Brain pericyte (primary cell): ENCODE measurements around the gene BRD4.

Source experiments
- DNase-seq: peaks from one replicate; pipeline ENCODE4 v3.0.0-alpha.2; 2012; ENCODE audit warnings: low read depth, low spot score

Gene BRD4

DNA sequence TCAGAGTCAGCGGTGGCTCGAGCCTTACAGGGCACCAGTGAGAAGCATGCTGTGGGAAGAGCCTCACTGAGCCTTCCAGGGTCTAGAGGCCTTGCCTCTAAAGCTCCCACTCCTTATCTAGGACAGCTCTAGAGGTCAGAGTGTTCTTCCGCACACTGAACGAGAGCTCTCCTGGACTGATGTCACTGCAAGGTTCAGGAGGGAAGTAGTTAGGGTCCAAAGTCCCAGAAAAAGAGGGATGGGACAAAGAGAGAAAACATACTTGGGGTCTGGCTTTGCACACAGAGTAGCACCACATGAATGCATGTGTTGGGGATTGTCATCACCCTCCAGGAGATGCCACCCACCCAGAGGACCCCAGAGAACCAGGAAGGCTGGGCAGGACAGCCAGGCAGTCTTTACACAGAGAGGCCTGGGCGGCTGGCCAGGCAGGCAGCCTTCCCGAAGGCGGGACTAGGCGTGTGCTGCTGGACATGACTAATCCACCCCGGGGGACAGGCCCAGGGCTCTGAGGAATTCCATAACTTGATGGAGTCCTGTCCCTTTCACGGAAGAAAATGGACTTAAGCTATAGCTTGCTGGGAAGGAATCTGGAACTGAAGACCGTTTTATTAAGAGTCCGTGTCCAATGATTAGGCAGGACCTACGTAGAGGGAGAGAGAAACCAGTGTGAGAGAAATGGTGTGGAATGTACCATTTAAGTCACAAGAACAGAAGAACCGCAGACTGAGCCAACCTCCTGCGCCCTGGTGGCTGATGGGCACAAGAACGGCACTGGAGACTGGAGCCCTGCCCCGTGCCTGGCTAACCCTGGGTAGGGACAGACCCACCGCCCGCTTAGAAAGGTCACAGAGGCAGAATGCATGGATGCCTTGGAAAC is 83.5 kb downstream of the BRD4 start:
- DNase-seq: peak; percentile 74

DNA sequence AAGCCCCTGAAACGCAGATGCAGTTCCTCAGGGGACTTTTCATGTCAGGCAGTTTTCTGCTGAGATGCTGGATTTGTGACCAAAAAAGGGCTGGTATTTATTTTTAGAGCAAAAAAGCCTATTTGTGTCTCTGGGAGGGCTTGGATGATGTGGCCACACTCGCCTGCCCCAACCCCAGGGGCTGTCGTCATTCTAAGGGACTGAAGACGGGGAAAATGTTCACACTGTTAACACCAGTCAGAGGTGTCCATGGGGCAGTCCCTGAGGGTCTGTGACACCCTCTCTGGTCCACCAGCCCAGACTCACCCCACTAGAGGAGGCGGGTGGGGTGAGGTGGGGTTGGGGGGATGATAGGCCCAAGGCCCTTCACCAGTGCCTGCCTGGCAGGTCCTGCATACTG is 84.2 kb downstream of the BRD4 start:
- no peak for DNase-seq

DNA sequence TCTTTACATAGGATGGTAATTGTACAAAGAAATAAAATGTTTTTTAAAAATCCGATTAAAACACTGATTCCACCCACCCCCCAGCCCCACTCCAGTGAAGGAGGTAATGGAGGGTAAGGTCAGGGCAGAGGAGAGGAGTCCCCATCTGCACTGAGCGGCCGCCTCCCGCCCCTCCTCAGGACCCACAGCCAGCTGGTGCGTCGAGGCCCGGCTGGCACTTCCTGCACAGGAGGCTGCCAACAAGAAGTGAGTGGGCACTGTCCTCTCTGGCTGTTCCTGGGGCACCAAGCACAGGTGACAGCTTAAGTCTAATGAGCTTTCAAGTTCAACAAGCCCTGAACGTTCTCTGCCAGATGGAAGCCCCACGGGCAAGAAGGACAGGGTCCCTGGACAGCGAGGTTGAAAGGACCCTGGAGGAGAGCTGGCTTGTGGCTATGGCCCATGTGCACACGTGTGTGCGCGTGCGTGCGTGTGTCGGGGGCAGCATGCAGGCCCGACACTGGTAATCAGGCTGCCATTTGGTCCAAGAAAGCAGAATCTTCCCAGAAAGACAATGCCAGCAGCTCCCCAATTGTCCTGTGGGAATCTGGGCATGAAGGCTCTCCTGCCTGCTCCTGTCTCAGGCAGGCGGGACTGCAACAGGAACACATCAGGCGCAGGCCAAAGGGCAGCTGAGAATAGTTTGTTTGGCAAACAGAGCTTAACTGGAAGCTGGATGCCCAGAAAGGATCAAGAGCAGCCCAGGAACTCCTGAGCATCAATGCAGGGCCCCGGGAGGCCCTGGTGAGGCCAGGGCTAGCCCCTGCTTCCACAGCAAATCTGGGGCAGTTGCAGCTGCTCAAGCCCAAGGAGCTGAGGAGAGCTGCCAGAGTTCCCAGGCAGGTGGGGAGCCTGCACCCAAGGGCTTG is 85.0 kb downstream of the BRD4 start:
- peak; percentile 61 for DNase-seq

DNA sequence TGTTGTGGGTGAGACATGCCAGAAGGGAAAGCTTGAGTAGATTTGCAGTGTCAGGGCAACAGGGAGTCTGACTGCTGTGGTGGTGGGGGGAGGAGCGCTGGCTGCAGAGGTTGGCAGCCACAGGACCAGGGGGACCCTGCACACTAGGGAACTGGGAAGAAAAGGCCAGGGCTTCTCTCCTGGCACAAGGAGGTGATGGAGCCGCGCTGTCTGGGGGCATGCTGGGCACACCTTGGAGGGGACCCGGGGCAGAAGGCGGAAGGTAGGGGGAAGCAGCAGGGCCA is 86.2 kb downstream of the BRD4 start:
- DNase-seq: no peak

DNA sequence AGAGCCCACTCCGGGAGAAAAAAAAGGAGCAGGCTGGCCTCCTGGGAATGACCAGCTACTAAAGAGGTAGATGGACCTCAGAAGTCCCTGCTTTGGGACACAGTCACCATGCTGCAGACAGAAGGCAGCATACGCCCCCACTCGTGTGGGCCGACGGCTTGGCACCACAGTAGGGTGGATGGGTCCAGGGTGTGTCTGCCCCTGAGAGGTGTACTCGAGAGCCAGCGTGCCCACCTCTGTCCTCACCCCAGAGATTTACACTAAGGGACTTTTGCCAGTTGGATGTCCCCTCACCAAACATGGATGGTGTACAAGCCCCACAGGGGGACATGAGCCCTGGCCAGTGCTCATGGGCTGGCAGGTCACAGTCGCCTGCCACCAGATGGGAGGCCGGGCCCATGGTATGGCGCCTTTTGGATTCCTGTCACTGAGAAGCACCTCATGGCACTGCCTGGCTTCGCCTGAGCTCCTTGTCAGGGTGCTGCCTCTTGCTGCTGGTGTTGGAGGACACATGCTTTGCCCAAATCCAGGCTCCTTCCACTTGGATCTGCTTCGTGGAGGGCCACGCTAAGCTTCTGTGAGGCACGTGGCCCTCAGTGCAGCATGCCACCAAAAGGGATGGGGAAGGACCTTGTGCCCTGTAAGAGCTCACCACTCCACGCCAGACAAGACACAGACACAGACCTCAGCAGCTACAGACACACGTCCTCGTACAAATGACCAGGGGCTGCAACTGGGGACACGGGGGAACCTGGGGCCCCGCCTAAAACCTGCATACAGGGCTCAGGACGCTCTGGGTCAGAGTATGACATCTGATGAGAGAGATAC is 86.8 kb downstream of the BRD4 start:
- no peak for DNase-seq

DNA sequence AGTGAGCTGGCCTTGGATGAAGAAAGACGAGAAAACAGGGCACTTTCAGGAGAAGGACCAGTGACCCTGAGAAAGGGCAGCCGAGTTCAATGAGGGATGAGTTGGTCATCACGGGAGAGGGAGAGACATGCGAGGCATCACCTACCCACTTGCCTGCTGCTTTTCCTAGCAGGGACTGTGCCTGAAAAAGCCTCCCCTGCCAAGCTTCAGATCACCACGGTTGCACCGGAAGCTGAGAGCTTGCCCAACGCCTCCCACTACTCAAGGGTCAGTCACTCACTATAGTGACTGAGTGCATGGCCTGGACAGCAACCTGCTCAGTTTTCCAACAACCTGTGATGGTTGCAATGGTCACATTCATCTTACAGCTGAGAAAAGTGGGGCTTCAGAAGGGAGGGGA is 87.5 kb downstream of the BRD4 start:
- no peak for DNase-seq

DNA sequence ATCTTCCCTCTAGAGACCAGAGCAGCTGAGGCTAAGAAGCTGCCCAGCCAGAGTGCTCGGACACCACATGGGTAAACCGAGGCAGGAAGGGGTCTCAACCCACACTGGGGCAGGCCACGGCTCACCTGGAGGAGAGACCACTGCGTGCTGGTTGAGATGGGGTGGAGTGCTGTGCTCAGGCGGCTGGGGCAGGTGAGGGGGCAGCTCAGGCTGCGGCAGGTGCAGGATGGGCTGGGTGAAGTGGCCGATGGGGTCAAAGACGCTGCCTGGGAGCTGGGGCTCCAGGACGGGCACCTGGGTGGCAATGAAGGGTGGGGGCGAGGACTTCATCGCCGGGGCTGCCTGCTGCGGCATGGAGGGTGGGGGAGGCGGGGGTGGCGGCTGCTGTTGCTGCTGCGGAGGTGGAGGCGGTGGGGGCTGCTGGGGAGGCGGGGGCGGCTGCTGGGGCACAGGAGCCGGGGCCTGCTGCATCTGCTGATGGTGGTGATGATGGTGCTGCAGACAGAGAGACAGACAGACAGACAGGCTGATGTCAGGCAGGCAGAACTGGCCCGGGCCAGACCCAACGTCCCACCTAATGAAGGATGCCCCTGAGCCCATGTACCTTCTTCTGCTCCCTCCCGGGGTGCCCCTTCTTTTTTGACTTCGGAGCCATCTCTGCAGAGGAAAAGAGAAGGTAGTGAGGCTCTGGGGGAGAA is 88.1 kb downstream of the BRD4 start:
- no peak for DNase-seq

DNA sequence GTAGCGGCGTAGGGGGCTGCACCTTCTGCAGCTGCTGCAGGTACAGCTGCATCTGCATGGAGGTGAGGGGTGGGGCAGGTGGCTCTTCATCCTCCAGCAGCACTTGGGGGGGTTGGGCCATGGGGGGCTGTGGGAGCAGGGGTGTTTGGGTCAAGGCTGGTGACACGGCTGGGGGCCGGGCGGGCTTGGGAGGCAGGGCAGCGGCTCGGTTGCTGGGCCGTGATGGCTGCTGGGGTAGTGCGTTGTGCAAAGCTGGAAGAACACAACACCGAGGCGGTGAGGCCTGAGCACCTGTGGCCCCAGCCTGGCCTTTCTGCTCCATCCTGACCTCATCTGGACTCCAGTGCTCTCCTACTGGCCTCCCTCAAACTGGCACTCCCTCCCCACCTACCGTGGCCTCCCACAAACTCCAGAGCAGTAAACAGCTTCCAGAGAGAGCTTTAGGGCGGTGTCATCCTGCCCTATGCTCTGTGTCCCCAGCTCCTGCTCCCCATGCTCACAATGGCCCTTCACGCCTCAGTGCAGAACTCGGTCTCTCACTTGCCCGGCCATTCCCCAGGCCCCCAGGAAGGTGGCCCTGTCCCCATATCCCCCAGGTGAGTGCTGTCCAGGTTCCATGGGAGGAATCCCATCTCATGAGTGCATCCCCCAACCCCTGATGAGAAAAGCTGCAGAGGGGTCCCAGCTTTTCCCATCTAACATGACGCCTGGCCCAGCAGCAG is 88.9 kb downstream of the BRD4 start:
- DNase-seq: no peak

DNA sequence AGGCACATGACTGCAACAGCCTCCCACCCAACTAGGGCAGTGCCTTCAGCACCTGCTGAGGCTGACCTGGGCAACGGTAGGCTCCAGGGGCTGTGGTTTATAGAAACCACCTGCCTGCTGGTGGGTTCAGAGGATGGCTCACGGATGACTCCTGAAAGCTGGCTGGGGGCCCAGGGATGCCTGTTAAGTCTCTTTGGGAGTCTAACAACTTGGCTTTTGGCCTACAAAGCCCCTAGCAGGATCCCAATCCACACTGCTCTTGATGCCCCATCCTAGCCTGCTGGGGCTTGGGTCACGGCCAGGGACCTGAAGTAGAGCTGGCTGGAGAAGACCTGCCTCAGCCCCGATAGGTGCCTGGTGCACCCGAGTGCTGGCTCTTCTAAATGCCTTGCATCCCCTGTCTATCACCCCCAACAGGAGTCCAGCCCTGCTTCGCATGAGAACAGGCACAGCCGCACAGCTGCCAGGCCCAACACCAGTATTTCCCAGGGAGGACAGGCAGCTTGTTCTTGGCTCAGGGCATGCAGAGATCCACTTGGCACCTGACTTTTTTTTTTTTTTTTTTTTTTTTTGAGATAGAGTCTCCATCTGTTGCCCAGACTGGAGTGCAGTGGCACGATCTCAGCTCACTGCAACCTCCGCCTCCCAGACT is 91.0 kb downstream of the BRD4 start:
- no peak for DNase-seq

DNA sequence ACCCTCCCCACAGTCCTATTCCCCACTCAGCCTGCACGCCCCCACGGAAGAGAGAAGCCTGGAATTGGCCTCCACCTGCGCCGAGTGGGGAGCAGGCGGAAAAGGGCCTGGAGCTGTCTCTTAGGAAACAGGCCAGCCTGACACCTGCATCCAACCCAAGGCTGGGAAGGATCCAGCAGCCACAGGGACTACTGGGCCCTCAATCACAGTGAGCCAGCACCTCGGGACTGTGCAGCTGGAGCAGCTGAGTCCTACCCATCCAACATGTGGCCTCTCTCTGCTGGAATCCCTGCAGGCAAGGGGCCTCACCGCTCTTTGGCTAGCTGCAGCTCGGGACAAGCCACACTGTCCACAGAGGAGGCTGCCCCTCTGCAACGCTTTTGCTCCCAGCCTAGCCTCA is 91.8 kb downstream of the BRD4 start:
- no peak for DNase-seq

DNA sequence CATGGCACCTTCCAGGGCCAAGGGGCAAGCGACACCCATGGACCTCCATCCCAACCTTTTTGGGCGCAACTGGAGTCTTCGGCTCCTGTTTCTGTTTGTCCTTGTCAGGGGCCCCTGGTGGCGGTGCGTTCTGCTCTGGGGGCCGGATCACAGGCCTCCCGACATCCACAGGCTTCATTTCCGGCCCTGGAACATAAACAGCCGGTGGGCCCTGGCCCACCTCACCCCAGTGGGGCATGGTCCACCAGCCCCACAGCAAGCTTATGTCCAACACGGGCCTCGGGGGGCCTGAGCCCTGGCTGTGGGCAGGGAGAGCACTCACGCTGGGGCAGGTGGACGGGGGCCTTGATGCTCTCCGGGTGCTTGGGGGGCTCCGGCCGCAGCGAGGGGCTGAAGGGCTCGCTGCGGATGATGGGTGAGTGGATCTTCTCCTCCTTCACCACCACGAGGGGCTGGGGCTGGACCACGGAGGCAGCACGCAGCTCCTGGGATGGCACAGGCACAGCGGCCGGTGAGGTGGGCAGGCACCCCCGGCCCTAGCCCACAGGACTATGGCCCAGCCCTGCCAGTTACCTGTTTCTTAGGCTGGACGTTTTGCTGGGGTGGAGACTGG is 92.9 kb downstream of the BRD4 start:
- DNase-seq: no peak

DNA sequence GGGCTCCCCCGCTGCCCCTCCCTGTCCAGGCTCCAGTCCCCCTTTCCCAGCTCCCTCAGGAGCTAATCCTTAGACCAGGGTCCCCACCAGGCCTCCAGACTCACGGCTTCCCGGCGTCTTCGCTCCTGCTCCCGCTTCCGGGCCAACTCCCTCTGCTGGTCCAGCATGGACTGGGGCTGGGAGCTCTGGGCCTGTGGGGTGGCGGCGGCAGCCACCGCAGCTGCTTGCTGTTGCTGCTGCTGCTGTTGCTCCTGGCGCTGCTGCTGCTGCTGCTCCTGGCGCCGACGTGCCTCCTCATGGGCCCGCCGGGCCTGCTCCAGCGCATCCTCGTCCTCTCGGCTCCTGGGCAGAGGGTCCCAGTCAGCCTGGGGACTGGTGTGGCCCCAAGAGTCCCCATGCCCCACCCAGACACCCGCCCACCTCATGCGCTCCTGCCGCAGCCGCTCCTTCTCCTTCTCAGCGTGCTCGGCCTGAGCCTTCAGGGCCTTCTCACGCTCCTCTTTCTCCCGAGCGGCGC is 93.6 kb downstream of the BRD4 start:
- DNase-seq: no peak

DNA sequence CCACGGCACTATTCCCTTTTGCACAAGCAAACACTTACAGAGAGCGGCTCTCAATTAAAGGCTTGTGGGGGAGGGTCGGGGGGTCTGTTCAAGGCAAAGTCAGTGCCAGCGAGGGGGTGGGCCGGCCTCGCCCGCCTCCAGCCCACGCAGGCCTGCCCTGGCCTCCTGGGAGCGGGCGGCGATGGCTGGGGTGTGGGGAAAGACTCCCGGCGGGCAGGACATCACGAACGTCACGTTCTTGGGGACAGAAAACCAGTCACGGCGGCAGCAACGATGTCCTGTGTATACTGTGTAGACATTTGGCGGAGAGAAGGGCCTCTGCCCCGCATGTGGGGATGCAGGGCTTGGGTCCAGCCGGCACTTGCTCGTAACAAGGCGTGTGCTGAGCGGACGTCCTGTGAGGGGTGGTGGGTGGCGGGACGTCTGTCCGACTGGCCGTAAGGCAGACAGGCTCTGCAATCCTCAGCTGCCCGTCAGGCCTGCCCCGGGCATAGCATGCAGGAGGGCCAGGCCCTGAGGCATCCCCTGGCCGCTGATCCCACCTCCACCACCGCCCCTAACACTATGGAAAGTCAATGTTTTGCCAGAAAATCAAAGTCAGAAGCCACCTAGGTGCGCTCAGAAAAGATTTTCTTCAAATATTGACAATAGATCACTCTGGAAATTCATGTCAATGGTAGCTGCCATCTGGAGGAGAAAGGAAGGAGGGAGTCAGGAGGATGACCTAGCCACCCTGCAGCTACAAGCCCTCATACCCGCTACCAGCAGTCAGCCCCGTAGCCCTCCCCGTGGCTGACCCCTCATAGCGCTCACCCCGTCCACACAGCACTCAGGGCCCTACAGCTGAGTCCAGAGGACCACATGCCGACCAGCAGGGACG is 94.3 kb downstream of the BRD4 start:
- no peak for DNase-seq

DNA sequence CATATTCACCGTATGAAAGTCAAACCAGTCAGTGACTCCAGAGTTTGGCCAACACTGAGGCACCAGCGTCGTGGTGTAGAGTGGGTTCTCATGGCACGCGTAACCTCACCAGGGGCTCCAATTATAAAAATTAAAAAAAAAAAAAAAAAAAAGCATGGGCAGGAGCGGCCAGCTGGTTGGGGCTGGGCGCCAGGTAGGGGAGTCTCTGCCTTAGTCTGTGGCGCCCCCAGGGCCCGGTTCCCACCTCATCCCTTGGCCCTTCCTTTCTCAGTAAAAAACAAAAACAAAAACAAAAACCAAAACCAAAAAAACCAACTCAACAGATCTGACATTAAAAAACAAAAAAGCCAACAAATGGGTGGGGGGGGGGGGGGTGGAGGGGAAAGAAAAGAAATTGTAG is 95.5 kb downstream of the BRD4 start:
- DNase-seq: no peak

DNA sequence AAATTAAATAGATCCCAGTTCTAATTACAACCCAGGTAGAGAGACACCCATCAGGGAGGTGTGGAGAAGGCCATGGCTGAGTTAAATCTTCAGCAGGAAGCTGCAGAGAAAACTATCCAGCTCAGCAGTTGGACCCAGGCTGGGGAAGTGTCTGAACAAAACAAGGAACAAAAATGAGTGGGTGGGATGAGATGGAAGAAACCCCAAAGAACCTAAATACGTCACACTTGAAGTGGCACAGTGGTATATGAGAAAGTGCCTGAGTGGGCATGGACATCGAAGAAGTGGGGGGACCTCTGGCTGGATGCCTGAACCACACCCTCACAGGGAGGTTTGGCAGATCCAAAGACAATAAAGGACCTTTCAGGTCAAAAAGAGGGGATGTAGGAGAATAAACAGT is 96.6 kb downstream of the BRD4 start:
- DNase-seq: no peak

DNA sequence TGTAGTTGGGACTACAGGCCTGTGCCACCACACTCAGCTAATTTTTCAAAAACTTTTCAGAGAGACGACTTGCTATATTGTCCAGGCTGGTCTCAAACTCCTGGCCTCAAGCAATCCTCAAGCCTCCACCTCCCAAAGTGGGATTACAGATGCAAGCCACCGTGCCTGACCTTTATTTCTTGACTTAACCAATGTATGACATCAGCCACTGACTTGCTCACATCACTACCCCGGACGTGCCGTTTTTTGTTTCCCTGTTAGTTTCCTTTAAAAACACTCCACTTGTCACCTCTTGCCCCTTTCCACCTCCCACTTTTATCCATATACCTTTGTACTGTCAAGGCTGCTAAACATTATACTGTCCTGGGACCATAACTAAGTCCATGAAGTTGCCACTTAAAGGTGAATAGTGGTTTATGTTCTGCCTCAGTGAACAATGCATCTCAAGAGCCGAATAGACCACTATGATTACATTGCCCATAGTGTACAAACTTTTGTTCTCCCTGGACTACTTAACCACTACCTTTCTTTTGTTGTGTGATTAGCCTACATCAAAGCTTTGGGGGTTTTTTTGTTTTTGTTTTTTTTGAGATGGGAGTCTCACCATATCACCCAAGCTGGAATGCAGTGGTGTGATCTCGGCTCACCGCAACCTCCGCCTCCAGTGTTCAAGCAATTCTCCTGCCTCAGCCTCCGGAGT is 97.8 kb downstream of the BRD4 start:
- no peak for DNase-seq

DNA sequence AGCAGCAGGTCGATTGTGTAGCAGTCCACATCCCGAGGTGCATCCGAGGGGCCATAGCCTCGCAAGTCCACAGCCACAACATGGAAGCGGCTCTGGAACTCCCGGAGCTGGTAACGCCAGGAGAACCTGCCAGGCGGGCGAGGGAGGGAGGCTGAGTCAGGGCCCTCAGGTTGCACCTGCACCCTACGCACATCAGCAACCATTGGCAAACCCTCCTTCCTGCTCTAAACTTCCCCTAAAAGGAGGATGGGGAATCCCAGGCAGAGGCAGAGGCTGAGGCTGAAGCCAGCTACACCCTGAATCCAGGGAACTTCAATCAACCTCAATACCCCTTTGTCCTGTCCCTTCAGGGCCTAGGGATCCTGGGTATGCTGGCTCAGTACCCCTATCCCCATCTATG is 101.1 kb downstream of the BRD4 start:
- no peak for DNase-seq

DNA sequence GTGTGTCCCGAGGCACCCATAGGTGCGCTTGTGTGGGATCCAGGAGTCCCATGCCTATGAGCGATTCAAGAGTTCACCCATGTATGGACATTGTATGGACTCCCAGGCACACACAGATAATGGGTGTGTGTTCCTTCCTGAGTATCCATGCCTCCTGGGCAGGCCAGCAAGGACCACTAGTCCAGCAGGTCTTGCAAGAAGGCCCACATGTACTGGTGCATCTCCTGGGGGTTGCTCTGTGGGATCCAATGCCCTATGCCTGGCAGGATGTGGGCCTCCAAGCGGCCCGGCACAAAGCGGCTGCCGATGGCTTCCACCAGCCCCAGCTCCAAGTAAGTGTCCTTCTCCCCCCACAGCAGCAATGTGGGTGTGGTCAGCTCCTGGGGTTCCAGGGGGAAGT is 105.1 kb downstream of the BRD4 start:
- DNase-seq: no peak
